ENCODE results near the gene TXNDC17. TPM values are rescaled to one million over a fixed set of nuclear protein-coding genes. Genes with fewer than 3 reads are reported as not detected.

Gene TXNDC17
- total RNA-seq, 2 donors from 2014 or later, result 52.6 to 90.6 TPM

- Histone ChIP-seq H3K36me3 (peaks cover 14% of the 10 kb centered on the region), H3K27me3 (replicated peaks; ENCODE audit: insufficient read depth) (no peaks in the 10 kb centered on the region), H3K4me1 (ENCODE audit: control insufficient read depth in 1 of 2, low read depth in 2 of 2) (peaks cover 8 to 27% of the 10 kb centered on the region in 2 donors), H3K9me3 (no peaks in the 10 kb centered on the region), H3K27ac (no peak overlapping the region), H3K4me3 (no peak overlapping the region)
- ATAC-seq (ENCODE audit: insufficient number of reproducible peaks, low FRiP score, low read depth), result no peak
- no peak for TF ChIP-seq CTCF (IDR thresholded peaks at IDR 0.05)
- DNase-seq (ENCODE audit: low spot score), result no peak
Measured at GRCh38 chr17:6603744-6604325, 37.0 kb upstream of the TXNDC17 start.

GRCh38 chr17:6605142-6605541 lies 35.7 kb upstream of the TXNDC17 start:
- peaks cover 0 to 14% of the 10 kb centered on the region in 2 donors for H3K4me1 ChIP-seq (ENCODE audit: control insufficient read depth in 1 of 2, low read depth in 2 of 2)
- TF ChIP-seq CTCF (IDR thresholded peaks at IDR 0.05), result no peak
- H3K36me3 ChIP-seq, result peaks cover 25% of the 10 kb centered on the region
- no peak overlapping the region for H3K4me3 ChIP-seq
- no peak for DNase-seq (ENCODE audit: low spot score)
- no peak for ATAC-seq (ENCODE audit: insufficient number of reproducible peaks, low FRiP score, low read depth)
- no peak overlapping the region for H3K27ac ChIP-seq
- H3K27me3 ChIP-seq (replicated peaks; ENCODE audit: insufficient read depth), result no peaks in the 10 kb centered on the region
- no peaks in the 10 kb centered on the region for H3K9me3 ChIP-seq

GRCh38 chr17:6608321-6608720 lies 32.5 kb upstream of the TXNDC17 start:
- Histone ChIP-seq H3K27ac (no peak overlapping the region), H3K36me3 (peaks cover 31% of the 10 kb centered on the region), H3K9me3 (no peaks in the 10 kb centered on the region), H3K4me1 (ENCODE audit: control insufficient read depth in 1 of 2, low read depth in 2 of 2) (peaks cover 0 to 8% of the 10 kb centered on the region in 2 donors), H3K4me3 (no peak overlapping the region), H3K27me3 (replicated peaks; ENCODE audit: insufficient read depth) (no peaks in the 10 kb centered on the region)
- DNase-seq (ENCODE audit: low spot score) (no peak), ATAC-seq (ENCODE audit: insufficient number of reproducible peaks, low FRiP score, low read depth) (no peak)
- TF ChIP-seq CTCF (IDR thresholded peaks at IDR 0.05), result no peak

GRCh38 chr17:6610011-6610410 lies 30.8 kb upstream of the TXNDC17 start:
- H3K4me1 ChIP-seq (ENCODE audit: control insufficient read depth in 1 of 2, low read depth in 2 of 2), result no peaks in the 10 kb centered on the region
- peaks cover 31% of the 10 kb centered on the region for H3K36me3 ChIP-seq
- no peak overlapping the region for H3K27ac ChIP-seq
- no peaks in the 10 kb centered on the region for H3K27me3 ChIP-seq (replicated peaks; ENCODE audit: insufficient read depth)
- ATAC-seq (ENCODE audit: insufficient number of reproducible peaks, low FRiP score, low read depth) (no peak), DNase-seq (ENCODE audit: low spot score) (no peak)
- no peak overlapping the region for H3K4me3 ChIP-seq
- no peak for TF ChIP-seq CTCF (IDR thresholded peaks at IDR 0.05)
- H3K9me3 ChIP-seq, result no peaks in the 10 kb centered on the region

- no peak overlapping the region for H3K27ac ChIP-seq
- TF ChIP-seq CTCF (IDR thresholded peaks at IDR 0.05), result no peak
Measured at GRCh38 chr17:6611231-6611630, 29.6 kb upstream of the TXNDC17 start.

More at GRCh38 chr17:6611231-6611630, 29.6 kb upstream of the TXNDC17 start:
- no peaks in the 10 kb centered on the region for H3K4me1 ChIP-seq (ENCODE audit: control insufficient read depth in 1 of 2, low read depth in 2 of 2)
- no peak overlapping the region for H3K4me3 ChIP-seq
- no peak for DNase-seq (ENCODE audit: low spot score)
- no peaks in the 10 kb centered on the region for H3K27me3 ChIP-seq (replicated peaks; ENCODE audit: insufficient read depth)
- ATAC-seq (ENCODE audit: insufficient number of reproducible peaks, low FRiP score, low read depth), result no peak
- no peaks in the 10 kb centered on the region for H3K9me3 ChIP-seq
- peaks cover 31% of the 10 kb centered on the region for H3K36me3 ChIP-seq

Measured in thoracic aorta (tissue), 2 donors.